GM12874 (cell line): ENCODE results near the gene IFITM10.

ENCODE experiments used
- TF ChIP-seq, protein P1 (sequence below): IDR thresholded peaks from 2 replicates; pipeline ENCODE4 v1.5.1; 2011; ENCODE audit warnings: low read depth, mild to moderate bottlenecking, control low read depth, low read length, moderate library complexity; ENCODE audit not compliant: insufficient read depth

The IFITM10 gene

GRCh38 chr11:1776331-1776851 is 26.0 kb upstream of the IFITM10 start:
- TF ChIP-seq, protein P1, sequence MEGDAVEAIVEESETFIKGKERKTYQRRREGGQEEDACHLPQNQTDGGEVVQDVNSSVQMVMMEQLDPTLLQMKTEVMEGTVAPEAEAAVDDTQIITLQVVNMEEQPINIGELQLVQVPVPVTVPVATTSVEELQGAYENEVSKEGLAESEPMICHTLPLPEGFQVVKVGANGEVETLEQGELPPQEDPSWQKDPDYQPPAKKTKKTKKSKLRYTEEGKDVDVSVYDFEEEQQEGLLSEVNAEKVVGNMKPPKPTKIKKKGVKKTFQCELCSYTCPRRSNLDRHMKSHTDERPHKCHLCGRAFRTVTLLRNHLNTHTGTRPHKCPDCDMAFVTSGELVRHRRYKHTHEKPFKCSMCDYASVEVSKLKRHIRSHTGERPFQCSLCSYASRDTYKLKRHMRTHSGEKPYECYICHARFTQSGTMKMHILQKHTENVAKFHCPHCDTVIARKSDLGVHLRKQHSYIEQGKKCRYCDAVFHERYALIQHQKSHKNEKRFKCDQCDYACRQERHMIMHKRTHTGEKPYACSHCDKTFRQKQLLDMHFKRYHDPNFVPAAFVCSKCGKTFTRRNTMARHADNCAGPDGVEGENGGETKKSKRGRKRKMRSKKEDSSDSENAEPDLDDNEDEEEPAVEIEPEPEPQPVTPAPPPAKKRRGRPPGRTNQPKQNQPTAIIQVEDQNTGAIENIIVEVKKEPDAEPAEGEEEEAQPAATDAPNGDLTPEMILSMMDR = no peak

DNA sequence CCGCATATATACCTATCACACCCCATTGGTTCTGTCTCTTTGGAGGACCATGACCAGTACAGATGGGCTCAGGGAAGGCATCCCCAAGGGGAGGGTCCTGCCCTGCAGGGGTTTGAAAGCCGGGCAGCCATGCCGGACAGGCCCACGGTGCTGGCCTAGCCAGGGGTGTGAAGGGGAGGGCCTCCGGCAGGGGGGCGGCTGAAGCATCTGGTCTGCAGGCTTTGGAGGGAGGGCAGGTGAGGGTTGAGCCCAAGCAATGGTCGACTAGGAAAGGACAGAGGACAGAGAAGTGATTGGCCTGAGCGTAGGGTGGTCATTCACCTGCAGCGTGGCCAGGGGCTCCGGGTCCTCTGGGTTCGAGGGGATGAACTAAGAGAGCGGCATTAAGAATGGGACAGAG is 24.5 kb upstream of the IFITM10 start:
- TF ChIP-seq, protein P1 = no peak

DNA sequence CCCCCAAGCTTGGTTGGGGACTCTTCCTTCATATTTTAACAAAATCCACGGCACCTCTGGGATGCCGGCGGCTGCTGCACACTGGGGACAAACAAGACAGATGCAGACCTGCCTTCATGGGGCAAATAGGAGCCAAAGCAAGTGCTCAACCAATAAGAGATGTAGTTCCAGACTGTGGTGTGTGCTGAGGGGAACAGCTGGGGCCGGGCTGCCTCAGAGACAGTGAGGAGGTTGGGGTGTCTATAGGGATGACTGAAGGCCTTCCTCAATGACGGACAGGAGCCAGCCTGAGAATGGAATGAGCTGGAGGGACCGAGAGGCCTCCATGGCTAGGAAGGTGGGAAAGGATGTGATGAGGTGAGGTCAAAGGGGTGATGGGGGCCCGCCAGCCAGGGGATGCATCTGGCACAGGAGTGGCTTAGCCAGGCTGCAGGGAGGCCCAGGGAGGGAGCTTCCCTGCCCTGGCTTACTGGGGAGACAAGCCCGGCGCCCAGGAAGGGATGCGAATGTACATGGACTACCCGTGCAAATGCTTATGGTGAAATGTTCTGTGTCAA is 23.7 kb upstream of the IFITM10 start:
- TF ChIP-seq, protein P1 = no peak

- TF ChIP-seq, protein P1 = no peak
These were observed 23.0 kb upstream of the IFITM10 start for GRCh38 chr11:1773131-1773993.

- TF ChIP-seq, protein P1 = no peak
These were observed 22.1 kb upstream of the IFITM10 start for GRCh38 chr11:1772270-1773130.

DNA sequence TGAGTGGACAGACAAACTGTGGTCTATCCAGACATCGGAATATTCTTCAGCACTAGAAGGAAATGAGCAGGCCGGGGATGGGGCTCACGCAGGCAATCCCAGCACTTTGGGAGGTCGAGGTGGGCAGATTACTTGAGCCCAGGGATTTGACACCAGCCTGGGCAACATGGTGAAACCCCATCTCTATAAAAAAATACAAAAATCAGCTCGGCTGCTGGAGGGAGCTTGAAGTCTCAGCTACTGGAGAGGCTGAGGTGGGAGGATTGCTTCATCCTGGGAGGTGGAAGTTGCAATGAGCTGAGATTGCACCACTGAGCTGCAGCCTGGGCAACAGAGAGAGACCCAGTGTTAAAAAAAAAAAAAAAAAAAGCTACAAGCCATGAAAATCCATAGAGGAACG is 21.3 kb upstream of the IFITM10 start:
- TF ChIP-seq, protein P1 = no peak

GRCh38 chr11:1771273-1771672 is 20.9 kb upstream of the IFITM10 start:
- TF ChIP-seq, protein P1 = no peak
